Measurements from ENCODE around the gene AFF3.

GRCh38 chr2:99903981-99904380, 238.4 kb downstream of the AFF3 start:
- TF ChIP-seq ETV6 (CRISPR knock-in tag; conservative IDR thresholded peaks at IDR 0.05) (no peak), NCOR1 (IDR thresholded peaks at IDR 0.05; ENCODE audit: borderline replicate concordance, low read length) (no peak), BHLHE40 (IDR thresholded peaks at IDR 0.05; ENCODE audit: low read length) (no peak), CHD4 (IDR thresholded peaks at IDR 0.05; ENCODE audit: borderline replicate concordance, low read length) (no peak)

All from HepG2 (cell line).